HepG2 (cell line): ENCODE data around the gene KAT14. TPM values are rescaled to one million over a fixed set of nuclear protein-coding genes. Genes with fewer than 3 reads are reported as not detected.

ENCODE experiments used
- CREB1 ChIP-seq, 2 experiments: fragments of 450-650 bp in 1 of 2; IDR thresholded peaks; 2 replicates each; pipeline ENCODE4 v1.6.1; 2016 to 2017; ENCODE audit warnings: control low read depth in 1 of 2, mild to moderate bottlenecking in 1 of 2, missing compliant biosample characterization in 1 of 2, missing genetic modification characterization in 1 of 2
- ELF4 ChIP-seq: sonication (generic); formaldehyde crosslinking; IDR thresholded peaks from 2 replicates; pipeline ENCODE4 v1.5.0; 2020; ENCODE audit warnings: missing genetic modification reagents, mild to moderate bottlenecking, moderate library complexity, borderline replicate concordance
- GLI4 ChIP-seq: sonication (generic); formaldehyde crosslinking; IDR thresholded peaks from 2 replicates; pipeline ENCODE4 v1.5.1; 2020; ENCODE audit warnings: missing genetic modification reagents, mild to moderate bottlenecking, moderate library complexity, borderline replicate concordance
- HNF4G ChIP-seq, 2 experiments: sonication (generic) in 1 of 2; formaldehyde crosslinking in 1 of 2; IDR thresholded peaks; 2 replicates each; pipeline versions ENCODE4 v1.4.0 to v1.6.1; 2011 to 2020; ENCODE audit warnings: borderline replicate concordance in 2 of 2, low read depth in 2 of 2, mild to moderate bottlenecking in 2 of 2, low read length in 1 of 2, missing genetic modification reagents in 1 of 2, moderate library complexity in 1 of 2
- MAX ChIP-seq: IDR thresholded peaks from 2 replicates; pipeline ENCODE4 v1.6.1; 2012; ENCODE audit warnings: inconsistent platforms
- MED1 ChIP-seq: sonication (generic); formaldehyde crosslinking; IDR thresholded peaks from 2 replicates; pipeline ENCODE4 v1.4.0; 2020; ENCODE audit warnings: missing genetic modification reagents
- NFE2L1 ChIP-seq: sonication (generic); formaldehyde crosslinking; IDR thresholded peaks from 2 replicates; pipeline ENCODE4 v1.4.0; 2020; ENCODE audit warnings: missing genetic modification reagents, mild to moderate bottlenecking, borderline replicate concordance
- PAXIP1 ChIP-seq: sonication (generic); formaldehyde crosslinking; conservative IDR thresholded peaks from 2 replicates; pipeline ENCODE4 v1.4.0; 2020; ENCODE audit warnings: mild to moderate bottlenecking, missing genetic modification reagents, moderate library complexity
- POLR2G ChIP-seq: fragments of 200-400 bp; formaldehyde crosslinking; IDR thresholded peaks from 2 replicates; pipeline ENCODE4 v1.6.1; 2018; ENCODE audit warnings: mild to moderate bottlenecking, low read depth, low read length, moderate library complexity
- SMARCC2 ChIP-seq: fragments of 450-650 bp; IDR thresholded peaks from 2 replicates; pipeline ENCODE4 v1.6.1; 2017; ENCODE audit warnings: antibody characterized with exemption, mild to moderate bottlenecking
- SOX5 ChIP-seq: IDR thresholded peaks from 2 replicates; pipeline ENCODE4 v1.6.1; 2016; ENCODE audit warnings: borderline replicate concordance
- ZFP1 ChIP-seq: IDR thresholded peaks from 2 replicates; pipeline ENCODE4 v1.6.1; 2016
- ZKSCAN8 ChIP-seq: IDR thresholded peaks from 2 replicates; pipeline ENCODE4 v1.6.1; 2016; ENCODE audit warnings: borderline replicate concordance, missing genetic modification reagents, missing compliant biosample characterization
- ZNF614 ChIP-seq: IDR thresholded peaks from 2 replicates; pipeline ENCODE4 v1.6.1; 2018; ENCODE audit warnings: missing biosample characterization, missing genetic modification reagents, inconsistent platforms, borderline replicate concordance
- polyA plus RNA-seq, 8 experiments: library from polyadenylated mRNA; depleted of rRNA in 3 of 8; stranded (reverse) in 7 of 8; unstranded in 1 of 8; fragments of >200 nt; fragmentation: Illumina TruSeq in 4 of 8; extraction: Trizol in 4 of 8; gene quantifications; 2 replicates each; pipeline versions ENCODE4 v1.2.1 to v1.2.3, GENCODE V29; 2011 to 2016; ENCODE audit warnings: low read depth in 4 of 8, missing spikeins in 1 of 8, mixed read lengths in 1 of 8; ENCODE audit not compliant: insufficient read depth in 1 of 8
- total RNA-seq, 5 experiments: library from RNA; depleted of rRNA; stranded (reverse); fragments of >200 nt; fragmentation: Illumina TruSeq; extraction: Trizol; gene quantifications; 2 replicates each; pipeline ENCODE4 v1.2.3, GENCODE V29; 2016; ENCODE audit warnings: low read depth in 1 of 5

Gene KAT14
- total and polyA plus RNA-seq, 2 of the 13 experiments (the other 11 are each of a cell fraction or from before 2014, with no cell fraction given) = 5.1 to 15.1 TPM

- TF ChIP-seq GLI4 (CRISPR knock-in tag) (no peak), ELF4 (CRISPR knock-in tag) (0 out of 2 replicates have a peak, but pooled peaks have one; percentile 9), ZNF614 (0 out of 2 replicates have a peak, but pooled peaks have one; percentile 65), HNF4G (IDR thresholded peaks at IDR 0.05; ENCODE audit: borderline replicate concordance, low read depth, low read length) (peak; percentile 81; the same call in 1 of the 2 replicates), HNF4G (CRISPR knock-in tag; IDR thresholded peaks at IDR 0.05; ENCODE audit: borderline replicate concordance, low read depth) (no peak), SMARCC2 (no peak), PAXIP1 (CRISPR knock-in tag) (peak; percentile 69), ZFP1 (CRISPR knock-in tag) (0 out of 2 replicates have a peak, but pooled peaks have one; percentile 12), SOX5 (peak; percentile 67; the same call in 1 of the 2 replicates), MED1 (peak; percentile 45; the same call in 1 of the 2 replicates), NFE2L1 (CRISPR knock-in tag) (no peak), MAX (0 out of 2 replicates have a peak, but pooled peaks have one; percentile 16), POLR2G (0 out of 2 replicates have a peak, but pooled peaks have one; percentile 49), CREB1 (IDR thresholded peaks at IDR 0.05) (peak; percentile 71), CREB1 (CRISPR knock-in tag; IDR thresholded peaks at IDR 0.05) (peak; percentile 51), ZKSCAN8 (CRISPR knock-in tag) (peak; percentile 62; the same call in 1 of the 2 replicates)
Measured at GRCh38 chr20:18138639-18139583, 1.2 kb downstream of the KAT14 start (continued).
